ENCODE data around the gene LNX2.

LNX2 gene

GRCh38 chr13:27620377-27621115, at the start of gene LNX2:
LNX2 (minus strand) TSS chr13:27620529; CDS start chr13:27581703, 38,826 bp downstream.
- DNase-seq (ENCODE audit: low read depth in 2 of 2): peak; percentile 84 to 94

- DNase-seq (ENCODE audit: low read depth in 2 of 2): no peak
These were observed 47.6 kb upstream of the LNX2 start for GRCh38 chr13:27667946-27668345.

- no peak for DNase-seq (ENCODE audit: low read depth in 2 of 2)
These were observed 46.6 kb upstream of the LNX2 start for GRCh38 chr13:27666951-27667350.

- no peak for DNase-seq (ENCODE audit: low read depth in 2 of 2)
These were observed 45.4 kb upstream of the LNX2 start for GRCh38 chr13:27665761-27666160.

- no peak for DNase-seq (ENCODE audit: low read depth in 2 of 2)
These were observed 45.0 kb upstream of the LNX2 start for GRCh38 chr13:27665333-27665732.

- DNase-seq (ENCODE audit: low read depth in 2 of 2): no peak
These were observed 43.6 kb upstream of the LNX2 start for GRCh38 chr13:27663947-27664346.

- DNase-seq (ENCODE audit: low read depth in 2 of 2): no peak
These were observed 42.6 kb upstream of the LNX2 start for GRCh38 chr13:27662738-27663470.

GRCh38 chr13:27661017-27661416, 40.7 kb upstream of the LNX2 start:
- no peak for DNase-seq (ENCODE audit: low read depth in 2 of 2)

GRCh38 chr13:27660511-27660910, 40.2 kb upstream of the LNX2 start:
- no peak for DNase-seq (ENCODE audit: low read depth in 2 of 2)

- no peak for DNase-seq (ENCODE audit: low read depth in 2 of 2)
These were observed 39.0 kb upstream of the LNX2 start for GRCh38 chr13:27659145-27659865.

GRCh38 chr13:27658546-27658945, 38.2 kb upstream of the LNX2 start:
- no peak for DNase-seq (ENCODE audit: low read depth in 2 of 2)

GRCh38 chr13:27657724-27658123, 37.4 kb upstream of the LNX2 start:
- no peak for DNase-seq (ENCODE audit: low read depth in 2 of 2)

- no peak for DNase-seq (ENCODE audit: low read depth in 2 of 2)
These were observed 34.5 kb upstream of the LNX2 start for GRCh38 chr13:27654816-27655215.

GRCh38 chr13:27654059-27654458, 33.7 kb upstream of the LNX2 start:
- no peak for DNase-seq (ENCODE audit: low read depth in 2 of 2)

- DNase-seq (ENCODE audit: low read depth in 2 of 2): no peak
These were observed 30.0 kb upstream of the LNX2 start for GRCh38 chr13:27650312-27650711.

GRCh38 chr13:27644302-27644701, 24.0 kb upstream of the LNX2 start:
- DNase-seq (ENCODE audit: low read depth in 2 of 2): no peak

GRCh38 chr13:27643334-27644132, 23.2 kb upstream of the LNX2 start:
- no peak for DNase-seq (ENCODE audit: low read depth in 2 of 2)

GRCh38 chr13:27641711-27642502, 21.6 kb upstream of the LNX2 start:
- DNase-seq (ENCODE audit: low read depth in 2 of 2): no peak

- DNase-seq (ENCODE audit: low read depth in 2 of 2): no peak
These were observed 18.9 kb upstream of the LNX2 start for GRCh38 chr13:27639186-27639585.

- no peak for DNase-seq (ENCODE audit: low read depth in 2 of 2)
These were observed 18.2 kb upstream of the LNX2 start for GRCh38 chr13:27638521-27638920.

GRCh38 chr13:27638001-27638400, 17.7 kb upstream of the LNX2 start:
- DNase-seq (ENCODE audit: low read depth in 2 of 2): no peak
